Kidney (tissue), 14 donors: ENCODE measurements around the gene CARHSP1. TPM values are rescaled to one million over a fixed set of nuclear protein-coding genes. Genes with fewer than 3 reads are reported as not detected.

Source experiments
- DNase-seq, 5 donors: peaks; one replicate each; pipeline ENCODE4 v3.0.0-alpha.2; 2013 to 2020
- FAIRE-seq: peaks from 2 replicates; lab custom pipeline; 2012; peaks lifted over from hg19 to GRCh38; lab: Jason Lieb, UNC
- H3K27ac ChIP-seq, 2 donors: one replicate each; pipeline ENCODE4 v1.7.0; 2013; ENCODE audit warnings: low read depth in 2 of 2, low read length in 2 of 2, inconsistent platforms in 1 of 2
- H3K27me3 ChIP-seq: one replicate; pipeline ENCODE4 v1.7.1; 2013; ENCODE audit warnings: low read length, inconsistent platforms; ENCODE audit not compliant: control insufficient read depth, insufficient read depth
- H3K36me3 ChIP-seq, 3 donors: one replicate each; pipeline versions ENCODE4 v1.7.0 to v1.7.1; 2013; ENCODE audit warnings: low read length in 3 of 3, control low read depth in 1 of 3, inconsistent platforms in 1 of 3; ENCODE audit not compliant: insufficient read depth in 3 of 3, control insufficient read depth in 2 of 3
- H3K4me1 ChIP-seq, 3 donors: one replicate each; pipeline versions ENCODE4 v1.7.0 to v1.7.1; 2013; ENCODE audit warnings: low read length in 3 of 3, inconsistent platforms in 1 of 3, low read depth in 1 of 3; ENCODE audit not compliant: control insufficient read depth in 2 of 3, insufficient read depth in 2 of 3
- H3K4me3 ChIP-seq, 3 donors: one replicate each; pipeline versions ENCODE4 v1.7.0 to v1.8.1; 2013; ENCODE audit warnings: low read length in 3 of 3, control low read depth in 1 of 3, inconsistent platforms in 1 of 3
- H3K9ac ChIP-seq, 3 donors: one replicate each; pipeline versions ENCODE4 v1.7.0 to v1.7.1; 2013; ENCODE audit warnings: low read length in 3 of 3, control low read depth in 1 of 3, inconsistent platforms in 1 of 3
- H3K9me3 ChIP-seq, 3 donors: one replicate each; pipeline versions ENCODE4 v1.7.0 to v1.7.1; 2013; ENCODE audit warnings: low read length in 3 of 3, control low read depth in 1 of 3, inconsistent platforms in 1 of 3; ENCODE audit not compliant: control insufficient read depth in 2 of 3, insufficient read depth in 1 of 3
- intact Hi-C: fragments of 100-400 bp; cut with DNase I; formaldehyde crosslinking; loops from one replicate; pipeline ENCODE4 v1.11.1; 2022
- polyA plus RNA-seq: library from polyadenylated mRNA; stranded (reverse); fragments of 350-450 nt; fragmentation: Illumina TruSeq; extraction: RNeasy Lipid Tissue Mini Kit (QIAGEN cat#74804); gene quantifications from one replicate; pipeline ENCODE4 v1.2.3, GENCODE V29; 2014; ENCODE audit warnings: low read depth, low replicate concordance; ENCODE audit not compliant: insufficient read depth
- total RNA-seq: library from RNA; stranded (reverse); fragmentation: NEBNext Ultra II Directional; extraction: Animal tissue kit (Norgen Biotek cat#: 25700); gene quantifications from one replicate; pipeline ENCODE4 v1.2.1, GENCODE V29; 2021
- TF ChIP-seq, protein P1 (sequence below): IDR thresholded peaks from 3 replicates; pipeline ENCODE4 v1.5.1; 2012; ENCODE audit warnings: mild to moderate bottlenecking, moderate library complexity, borderline replicate concordance; ENCODE audit not compliant: insufficient read depth; ENCODE audit errors: extremely low read depth
- donor health status: control.
- donor health status: control.
- donor health status: control.
- donor health status: control.
- donor health status: control.
- donor health status: DM: yes; HTN: yes; CAD: no.
- donor health status: Normal renal cell carcinoma (clear cell type).

CARHSP1 gene
- total and polyA plus RNA-seq, 2 donors from 2014 or later, result 130 to 134 TPM

- intact Hi-C loops, result loop anchor here (10.0 kb wide), 1 partner anchor 83 kb away; no protein-coding TSS in a partner anchor
- Histone ChIP-seq H3K4me3 (no peak overlapping the region), H3K36me3 (peaks cover 0 to 24% (median 11%) of the 10 kb centered on the region in 3 donors), H3K9me3 (no peaks in the 10 kb centered on the region), H3K9ac (no peak overlapping the region), H3K27me3 (no peaks in the 10 kb centered on the region), H3K4me1 (peaks cover 0 to 4% (median 0%) of the 10 kb centered on the region in 3 donors), H3K27ac (no peak overlapping the region)
- peak in 1 of 5 donors; percentile 75 for DNase-seq
- TF ChIP-seq, protein P1, sequence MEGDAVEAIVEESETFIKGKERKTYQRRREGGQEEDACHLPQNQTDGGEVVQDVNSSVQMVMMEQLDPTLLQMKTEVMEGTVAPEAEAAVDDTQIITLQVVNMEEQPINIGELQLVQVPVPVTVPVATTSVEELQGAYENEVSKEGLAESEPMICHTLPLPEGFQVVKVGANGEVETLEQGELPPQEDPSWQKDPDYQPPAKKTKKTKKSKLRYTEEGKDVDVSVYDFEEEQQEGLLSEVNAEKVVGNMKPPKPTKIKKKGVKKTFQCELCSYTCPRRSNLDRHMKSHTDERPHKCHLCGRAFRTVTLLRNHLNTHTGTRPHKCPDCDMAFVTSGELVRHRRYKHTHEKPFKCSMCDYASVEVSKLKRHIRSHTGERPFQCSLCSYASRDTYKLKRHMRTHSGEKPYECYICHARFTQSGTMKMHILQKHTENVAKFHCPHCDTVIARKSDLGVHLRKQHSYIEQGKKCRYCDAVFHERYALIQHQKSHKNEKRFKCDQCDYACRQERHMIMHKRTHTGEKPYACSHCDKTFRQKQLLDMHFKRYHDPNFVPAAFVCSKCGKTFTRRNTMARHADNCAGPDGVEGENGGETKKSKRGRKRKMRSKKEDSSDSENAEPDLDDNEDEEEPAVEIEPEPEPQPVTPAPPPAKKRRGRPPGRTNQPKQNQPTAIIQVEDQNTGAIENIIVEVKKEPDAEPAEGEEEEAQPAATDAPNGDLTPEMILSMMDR, result no peak
- no peak for FAIRE-seq
Measured at GRCh38 chr16:8887952-8888560, 19.2 kb upstream of the CARHSP1 start.

DNA sequence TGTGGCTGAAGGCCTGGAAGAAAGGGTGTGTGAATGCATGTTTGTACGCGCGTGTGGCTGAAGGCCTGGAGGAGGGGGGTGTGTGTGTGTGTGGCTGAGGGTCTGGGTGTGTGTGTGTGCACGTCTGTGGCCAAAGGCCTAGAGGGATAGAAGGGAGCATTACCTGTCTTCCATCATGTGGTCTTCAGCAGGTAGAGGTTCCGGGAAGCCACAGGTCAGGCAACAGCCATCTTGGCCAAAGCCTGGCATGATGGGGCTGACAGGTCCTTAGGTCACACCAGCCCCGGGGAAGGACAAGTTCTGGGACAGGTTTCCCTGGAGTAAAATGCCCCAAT lies 18.6 kb upstream of the CARHSP1 start:
- intact Hi-C loops, result loop anchor here (10.0 kb wide), 1 partner anchor 83 kb away; no protein-coding TSS in a partner anchor

GRCh38 chr16:8886593-8887430 lies 18.0 kb upstream of the CARHSP1 start:
- DNase-seq, result peak in 1 of 5 donors; percentile 17
- FAIRE-seq, result no peak
- TF ChIP-seq, protein P1, result no peak
- H3K27me3 ChIP-seq, result no peaks in the 10 kb centered on the region
- no peak overlapping the region for H3K4me3 ChIP-seq
- H3K9ac ChIP-seq, result no peak overlapping the region
- H3K36me3 ChIP-seq, result peaks cover 0 to 17% (median 8%) of the 10 kb centered on the region in 3 donors
- intact Hi-C loops, result loop anchor here (10.0 kb wide), 1 partner anchor 82 kb away; no protein-coding TSS in a partner anchor
- no peak overlapping the region for H3K27ac ChIP-seq
- peaks cover 0 to 4% (median 0%) of the 10 kb centered on the region in 3 donors for H3K4me1 ChIP-seq
- no peaks in the 10 kb centered on the region for H3K9me3 ChIP-seq

More for the DNA sequence above, 18.6 kb upstream of the CARHSP1 start:
- H3K4me1 ChIP-seq, result peaks cover 0 to 4% (median 0%) of the 10 kb centered on the region in 3 donors
- H3K36me3 ChIP-seq, result peaks cover 0 to 20% (median 11%) of the 10 kb centered on the region in 3 donors
- DNase-seq (peak in 1 of 5 donors; percentile 23), FAIRE-seq (no peak)
- no peak overlapping the region for H3K4me3 ChIP-seq
- H3K9me3 ChIP-seq, result no peaks in the 10 kb centered on the region
- no peaks in the 10 kb centered on the region for H3K27me3 ChIP-seq
- no peak overlapping the region for H3K27ac ChIP-seq
- TF ChIP-seq, protein P1, result no peak
- no peak overlapping the region for H3K9ac ChIP-seq
